KMS-11 (cell line): ENCODE data around the gene DGCR2.

Experiments
- H2AFZ ChIP-seq: fragments of 200-600 bp; sonication (generic); 2 replicates; pipeline ENCODE4 v1.6.1; 2016; ENCODE audit warnings: antibody characterized with exemption, mixed run types, low read depth
- H3K27ac ChIP-seq: fragments of 200-600 bp; sonication (generic); 2 replicates; pipeline ENCODE4 v1.6.1; 2016; ENCODE audit warnings: mild to moderate bottlenecking, mixed run types
- H3K27me3 ChIP-seq: fragments of 200-600 bp; sonication (generic); 2 replicates; pipeline ENCODE4 v1.6.1; 2017; ENCODE audit warnings: mild to moderate bottlenecking, low read depth, mixed run types, moderate library complexity; ENCODE audit not compliant: insufficient read depth
- H3K36me3 ChIP-seq: fragments of 200-600 bp; sonication (generic); 2 replicates; pipeline ENCODE4 v1.6.1; 2017; ENCODE audit warnings: mild to moderate bottlenecking, mixed run types; ENCODE audit not compliant: insufficient read depth
- H3K4me1 ChIP-seq: fragments of 200-600 bp; sonication (generic); 2 replicates; pipeline ENCODE4 v1.6.1; 2016; ENCODE audit warnings: mild to moderate bottlenecking, low read depth, mixed run types; ENCODE audit not compliant: poor library complexity, severe bottlenecking
- H3K4me2 ChIP-seq: fragments of 200-600 bp; sonication (generic); 2 replicates; pipeline ENCODE4 v1.7.0; 2016; ENCODE audit warnings: mild to moderate bottlenecking, mixed run types
- H3K4me3 ChIP-seq: fragments of 200-600 bp; sonication (generic); IDR thresholded peaks from 2 replicates; pipeline ENCODE4 v1.6.1; 2017; ENCODE audit warnings: low read depth, low read length, mixed read lengths; ENCODE audit not compliant: insufficient read depth
- H3K79me2 ChIP-seq: fragments of 200-600 bp; sonication (generic); 2 replicates; pipeline ENCODE4 v1.6.1; 2016; ENCODE audit warnings: low read depth, mixed run types; ENCODE audit not compliant: insufficient read depth
- H3K9ac ChIP-seq: fragments of 200-600 bp; sonication (generic); 2 replicates; pipeline ENCODE4 v1.6.1; 2016; ENCODE audit warnings: mild to moderate bottlenecking, mixed run types
- H4K20me1 ChIP-seq: fragments of 200-600 bp; sonication (generic); 2 replicates; pipeline ENCODE4 v1.6.1; 2016; ENCODE audit warnings: mild to moderate bottlenecking, mixed run types; ENCODE audit not compliant: insufficient read depth
- CTCF ChIP-seq: fragments of 200-600 bp; sonication (generic); conservative IDR thresholded peaks from 2 replicates; pipeline ENCODE4 v1.6.1; 2017; ENCODE audit warnings: low read depth, mild to moderate bottlenecking, antibody characterized with exemption, low read length, moderate library complexity, mixed read lengths

Gene DGCR2

GRCh38 chr22:19039448-19039780 lies 82.8 kb downstream of the DGCR2 start:
- Histone ChIP-seq H3K4me3 (no peak overlapping the region), H3K36me3 (no peaks in the 10 kb centered on the region), H2AFZ (no peak overlapping the region), H3K9ac (no peak overlapping the region), H3K27me3 (no peaks in the 10 kb centered on the region), H4K20me1 (no peaks in the 10 kb centered on the region), H3K4me2 (no peak overlapping the region), H3K27ac (no peak overlapping the region), H3K79me2 (no peaks in the 10 kb centered on the region), H3K4me1 (no peaks in the 10 kb centered on the region)
- TF ChIP-seq CTCF = no peak

GRCh38 chr22:19038728-19039447 lies 83.3 kb downstream of the DGCR2 start:
- no peaks in the 10 kb centered on the region for H3K4me1 ChIP-seq
- H3K4me3 ChIP-seq = no peak overlapping the region
- no peaks in the 10 kb centered on the region for H4K20me1 ChIP-seq
- H3K9ac ChIP-seq = no peak overlapping the region
- H3K79me2 ChIP-seq = no peaks in the 10 kb centered on the region
- no peaks in the 10 kb centered on the region for H3K36me3 ChIP-seq
- no peaks in the 10 kb centered on the region for H3K27me3 ChIP-seq
- H2AFZ ChIP-seq = no peak overlapping the region
- H3K27ac ChIP-seq = no peak overlapping the region
- TF ChIP-seq CTCF = no peak
- no peak overlapping the region for H3K4me2 ChIP-seq

- no peak overlapping the region for H3K27ac ChIP-seq
- TF ChIP-seq CTCF = no peak
- H3K4me1 ChIP-seq = no peaks in the 10 kb centered on the region
- H3K27me3 ChIP-seq = no peaks in the 10 kb centered on the region
- no peaks in the 10 kb centered on the region for H3K36me3 ChIP-seq
- H3K4me2 ChIP-seq = no peak overlapping the region
- no peak overlapping the region for H3K4me3 ChIP-seq
- no peak overlapping the region for H2AFZ ChIP-seq
- no peak overlapping the region for H3K9ac ChIP-seq
- H3K79me2 ChIP-seq = no peaks in the 10 kb centered on the region
- no peaks in the 10 kb centered on the region for H4K20me1 ChIP-seq
These were observed 84.1 kb downstream of the DGCR2 start for GRCh38 chr22:19038164-19038546.

GRCh38 chr22:19037282-19038163 lies 84.7 kb downstream of the DGCR2 start:
- no peak for TF ChIP-seq CTCF
- Histone ChIP-seq H3K9ac (no peak overlapping the region), H4K20me1 (no peaks in the 10 kb centered on the region), H3K4me1 (no peaks in the 10 kb centered on the region), H3K4me3 (no peak overlapping the region), H3K79me2 (no peaks in the 10 kb centered on the region), H3K36me3 (no peaks in the 10 kb centered on the region), H3K27me3 (no peaks in the 10 kb centered on the region), H3K27ac (no peak overlapping the region), H2AFZ (no peak overlapping the region), H3K4me2 (no peak overlapping the region)
